Thyroid gland (tissue), 4 donors: ENCODE data around the gene ACAA1.

Source experiments
- CTCF ChIP-seq, 6 experiments: fragments of 200-600 bp in 3 of 6; fragments of 450-650 bp in 3 of 6; sonication (generic) in 3 of 6; IDR thresholded peaks; one replicate each; pipeline ENCODE4 v1.5.1; 2016 to 2019; ENCODE audit warnings: antibody characterized with exemption in 6 of 6, mild to moderate bottlenecking in 2 of 6, inconsistent platforms in 1 of 6, moderate library complexity in 1 of 6
- POLR2A ChIP-seq, 2 donors: fragments of 450-650 bp; IDR thresholded peaks; one replicate each; pipeline ENCODE4 v1.6.1; 2017; ENCODE audit warnings: antibody characterized with exemption in 2 of 2, mild to moderate bottlenecking in 2 of 2, moderate library complexity in 1 of 2

GRCh38 chr3:38151667-38152265, 14.8 kb upstream of the ACAA1 start:
- no peak for TF ChIP-seq CTCF (IDR thresholded peaks at IDR 0.05)
- no peak for TF ChIP-seq POLR2A (IDR thresholded peaks at IDR 0.05)
